OCI-M1 (cell line): ENCODE data around the gene ARPC5L.
"Not testable (repeated sequence)": the region's sequence is repeated elsewhere in the genome, so short reads cannot be mapped to it uniquely, and the experiment has no call there.

ENCODE experiments used
- DNase-seq: peaks from one replicate; lab custom pipeline; 2025; lab: John Stamatoyannopoulos, UW

ARPC5L gene

DNA sequence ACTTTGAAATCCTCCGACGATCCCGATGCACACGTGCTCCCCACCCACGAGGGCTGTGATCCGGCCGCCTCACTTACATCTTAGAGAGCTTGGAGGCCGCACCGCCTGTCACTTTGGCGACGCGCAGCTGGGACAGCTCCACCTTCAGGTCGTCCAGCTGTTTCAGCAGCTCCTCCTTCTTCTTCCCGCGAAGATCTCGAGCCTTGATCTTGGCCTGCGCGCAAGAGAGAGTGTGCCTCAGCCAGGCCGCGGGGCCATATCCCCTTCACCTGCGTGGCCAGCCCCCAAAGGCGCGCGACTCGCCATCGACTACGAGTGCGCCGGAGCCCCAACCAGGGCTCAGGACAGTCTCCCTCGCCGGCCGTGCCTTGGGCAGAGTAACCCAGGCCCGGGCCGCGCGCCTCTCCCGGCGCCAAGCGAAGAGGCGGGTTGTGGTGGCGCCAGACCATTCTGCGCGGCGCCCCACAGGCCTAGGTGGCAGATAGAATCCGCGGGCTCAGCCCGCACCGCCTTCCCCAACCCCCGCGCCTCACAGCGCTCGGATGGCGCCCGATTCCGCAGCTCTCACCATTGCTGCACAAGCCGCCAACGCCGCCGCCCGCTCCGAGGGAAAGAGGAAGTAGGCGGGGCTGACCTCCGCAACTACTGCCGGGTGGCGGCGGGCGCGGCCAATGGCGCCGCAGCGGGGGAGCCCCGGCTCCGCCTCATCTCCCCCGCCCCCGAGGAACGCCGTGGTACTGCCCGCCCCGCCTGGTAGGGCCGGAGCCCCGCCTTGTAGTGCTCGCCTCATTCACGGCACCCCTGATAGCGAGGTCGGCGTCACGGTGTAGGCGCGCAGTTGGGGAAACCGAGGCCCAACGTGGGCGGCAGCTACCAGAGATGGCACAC is at the start of gene ARPC5L, which contains the start of gene RPL35:
Gene ARPC5L (plus strand): TSS at position 789 of the 888 bp plus-strand sequence. CDS start 7,161 bp downstream, outside the sequence.
Gene RPL35 (minus strand): TSS at position 616 of the 888 bp plus-strand sequence. CDS start 45 bp downstream, at position 571.
- peak; percentile 95 for DNase-seq

DNA sequence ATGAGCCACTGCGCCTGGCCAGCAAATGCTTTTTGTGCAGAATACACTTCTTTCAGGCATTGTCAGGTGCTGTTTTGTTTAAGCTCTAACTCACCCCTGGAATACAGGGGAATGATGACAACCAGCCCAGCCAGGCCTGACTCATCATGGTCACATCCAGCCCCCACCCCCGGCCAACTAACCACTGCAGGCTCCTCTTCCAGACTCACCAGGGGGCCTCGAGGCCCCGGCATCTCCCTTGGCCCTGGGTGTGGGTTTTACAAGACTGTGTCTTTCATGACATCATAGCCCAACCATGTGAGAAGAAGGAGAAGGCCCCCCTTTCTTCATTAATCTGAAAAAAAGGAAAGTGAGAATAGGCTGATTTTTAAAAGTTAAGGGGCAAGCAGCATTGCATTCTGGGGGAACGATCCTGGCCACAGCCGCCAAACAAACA is 49.5 kb upstream of the ARPC5L start:
- no peak for DNase-seq

DNA sequence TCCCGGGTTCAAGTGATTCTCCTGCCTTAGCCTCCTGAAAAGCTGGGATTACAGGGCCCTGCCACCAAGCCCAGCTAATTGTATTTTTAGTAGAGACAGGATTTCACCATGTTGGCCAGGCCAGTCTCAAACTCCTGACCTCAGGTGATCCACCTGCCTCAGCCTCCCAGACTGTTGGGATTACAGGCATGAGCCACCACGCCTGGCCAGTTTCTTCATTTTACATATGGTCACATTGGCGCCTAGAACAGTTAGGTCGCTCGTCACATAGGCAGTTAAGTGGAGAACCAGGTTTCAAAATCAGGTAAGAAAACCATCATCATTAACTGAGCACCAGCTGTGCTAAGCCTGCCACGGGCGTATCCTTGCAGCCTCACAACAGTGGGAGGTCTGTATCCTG is 48.9 kb upstream of the ARPC5L start:
- DNase-seq: no peak

DNA sequence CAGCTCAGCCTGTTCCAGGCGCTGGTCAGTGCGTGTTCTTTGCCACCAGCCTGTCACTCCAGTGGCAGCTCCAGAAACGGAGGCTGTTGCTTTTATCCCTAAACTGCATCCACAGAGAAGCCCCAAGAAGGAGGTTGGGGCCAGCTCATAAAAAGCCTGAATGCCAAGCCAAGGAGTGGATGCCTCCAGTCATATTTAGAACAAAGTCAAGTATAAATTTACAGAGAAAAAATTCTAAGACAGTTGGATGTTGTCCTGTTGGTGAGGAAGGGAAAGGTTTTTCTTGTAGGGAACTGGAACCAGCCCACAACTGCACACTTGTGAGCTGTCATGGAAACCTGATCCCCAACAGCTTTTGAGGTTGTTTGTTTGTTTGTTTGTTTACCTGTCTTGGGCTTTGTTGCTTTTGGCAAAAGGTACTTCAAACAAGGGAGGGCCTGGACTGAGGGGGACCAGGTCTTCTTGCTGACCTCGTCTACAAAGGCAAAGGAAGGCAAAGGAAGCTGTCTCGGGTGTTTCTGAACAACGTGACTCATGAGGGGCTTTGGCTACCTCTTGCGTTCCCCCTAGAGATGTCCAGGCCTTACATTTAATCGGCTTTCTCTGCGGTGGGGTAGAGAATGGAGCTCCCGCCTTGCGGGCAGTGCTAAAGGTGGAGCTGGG is 48.3 kb upstream of the ARPC5L start:
- no peak for DNase-seq

DNA sequence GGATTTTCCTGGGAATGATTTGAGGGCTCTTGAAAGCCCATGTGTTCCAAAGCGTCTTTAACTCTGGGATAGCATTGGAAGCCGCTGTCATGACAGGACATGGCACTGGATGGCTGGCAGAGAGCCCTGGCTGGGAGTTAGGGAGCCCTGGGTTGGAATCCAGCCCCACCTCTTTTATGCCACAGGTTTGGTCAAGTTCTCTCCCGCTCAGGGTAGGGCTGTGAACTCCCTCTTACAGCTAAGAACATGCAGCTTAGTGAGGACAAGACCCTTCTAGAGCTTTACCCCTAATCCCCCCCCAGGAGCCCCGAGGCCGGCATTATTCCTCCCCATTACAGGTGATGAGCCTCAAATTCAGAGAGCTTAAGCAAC is 47.8 kb upstream of the ARPC5L start:
- no peak for DNase-seq

DNA sequence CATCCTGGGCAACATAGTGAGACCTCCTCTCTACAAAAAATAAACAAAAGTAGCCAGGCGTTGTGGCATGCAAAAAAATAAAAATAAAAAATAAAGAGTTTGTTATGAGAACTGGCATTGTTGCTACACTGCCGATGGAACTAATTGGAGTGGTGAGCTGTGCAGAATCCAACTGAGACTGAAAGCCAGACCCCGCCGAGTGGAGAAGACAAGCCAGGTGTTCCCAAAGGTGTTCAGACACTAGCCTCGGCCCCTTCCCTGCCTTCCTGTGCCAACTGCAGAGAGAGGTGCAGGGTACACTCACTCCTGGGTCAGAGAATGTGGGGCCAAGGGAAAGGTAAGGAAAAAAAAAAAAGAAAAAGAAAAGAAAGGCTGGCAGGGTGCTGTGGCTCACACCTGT is 46.3 kb upstream of the ARPC5L start:
- DNase-seq: no peak

DNA sequence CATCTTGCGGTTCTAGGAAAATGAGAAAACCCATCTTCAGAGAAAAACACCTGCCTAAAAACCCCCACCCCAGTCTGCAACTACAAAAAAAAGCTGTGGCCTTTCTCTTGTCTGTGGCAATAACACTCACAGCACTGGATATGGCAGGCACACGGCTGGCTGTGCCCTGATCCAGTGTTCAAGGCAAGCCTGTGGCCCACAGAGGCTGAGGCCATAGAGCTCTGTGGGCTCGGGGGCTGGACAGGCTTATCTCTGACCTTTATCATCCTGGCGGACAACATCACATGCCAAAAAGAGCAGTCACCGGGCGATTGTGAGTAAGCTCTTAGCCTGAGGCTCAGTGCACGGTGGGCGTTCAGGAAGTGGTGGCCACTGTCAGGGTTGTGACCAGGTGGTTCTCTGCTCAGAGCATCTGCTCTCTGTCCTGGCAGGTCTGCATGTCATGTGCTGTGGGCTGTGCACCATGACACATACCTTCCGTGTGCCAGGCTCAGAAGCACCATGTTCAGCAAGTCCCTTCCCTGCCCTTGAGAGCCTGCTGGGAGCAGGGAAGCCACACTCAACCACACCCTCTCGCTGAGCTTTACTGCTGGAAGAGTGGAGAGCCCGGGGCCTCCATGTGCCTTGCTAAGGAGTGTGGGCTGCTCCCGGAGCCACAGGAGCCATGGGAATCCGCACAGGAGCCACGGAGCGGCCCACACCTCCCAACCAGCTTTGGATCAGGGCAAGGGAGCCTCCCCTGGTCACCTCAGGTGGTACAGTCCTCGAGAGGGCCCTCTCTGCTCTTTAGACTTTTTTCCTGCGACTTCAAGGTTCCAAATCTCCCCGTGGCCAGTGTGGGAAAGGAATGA is 43.3 kb upstream of the ARPC5L start:
- peak; percentile 36 for DNase-seq

DNA sequence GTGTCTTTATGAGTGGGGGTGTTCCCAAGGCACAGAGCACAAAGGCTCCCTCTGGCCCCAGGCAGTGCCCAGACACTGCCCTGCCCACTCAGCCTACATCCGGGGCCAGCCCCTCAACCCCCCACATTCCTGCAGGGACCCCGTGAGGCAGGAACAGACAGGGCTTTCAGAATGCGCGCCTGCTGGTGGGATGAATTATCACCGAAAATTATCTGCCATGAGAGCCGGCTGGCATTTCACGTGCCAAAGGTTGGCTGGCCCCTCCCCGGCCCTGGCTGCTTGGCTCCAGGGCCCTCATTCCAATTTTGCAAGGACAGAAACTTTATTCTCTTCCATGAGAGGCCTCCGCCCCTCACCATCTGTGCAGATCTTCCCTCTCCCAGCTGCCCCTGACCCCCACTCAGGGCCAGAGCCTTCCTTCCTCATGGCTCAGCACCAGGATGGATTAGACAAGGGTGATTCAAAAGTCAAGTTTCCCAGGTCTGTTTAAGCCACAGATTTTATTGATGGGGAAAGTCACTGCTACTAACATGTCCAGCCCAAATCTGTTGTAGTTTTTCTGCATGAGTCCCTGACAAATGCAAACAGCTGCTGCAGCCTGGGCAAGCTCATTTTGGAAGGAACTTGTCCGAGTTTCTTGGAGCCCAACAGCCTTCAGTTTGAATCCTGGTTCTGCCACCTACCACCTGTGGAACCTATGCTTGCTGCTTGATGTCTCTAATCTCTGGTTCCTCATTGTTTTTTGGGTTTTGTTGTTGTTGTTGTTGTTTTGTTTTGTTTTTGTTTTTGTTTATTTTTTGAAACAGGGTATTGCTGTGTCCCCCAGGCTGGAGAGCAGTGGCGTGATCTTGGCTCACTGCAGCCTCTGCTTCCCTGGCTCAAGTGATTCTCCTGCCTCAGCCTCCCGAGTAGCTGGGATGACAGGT is 41.0 kb upstream of the ARPC5L start:
- no peak for DNase-seq

DNA sequence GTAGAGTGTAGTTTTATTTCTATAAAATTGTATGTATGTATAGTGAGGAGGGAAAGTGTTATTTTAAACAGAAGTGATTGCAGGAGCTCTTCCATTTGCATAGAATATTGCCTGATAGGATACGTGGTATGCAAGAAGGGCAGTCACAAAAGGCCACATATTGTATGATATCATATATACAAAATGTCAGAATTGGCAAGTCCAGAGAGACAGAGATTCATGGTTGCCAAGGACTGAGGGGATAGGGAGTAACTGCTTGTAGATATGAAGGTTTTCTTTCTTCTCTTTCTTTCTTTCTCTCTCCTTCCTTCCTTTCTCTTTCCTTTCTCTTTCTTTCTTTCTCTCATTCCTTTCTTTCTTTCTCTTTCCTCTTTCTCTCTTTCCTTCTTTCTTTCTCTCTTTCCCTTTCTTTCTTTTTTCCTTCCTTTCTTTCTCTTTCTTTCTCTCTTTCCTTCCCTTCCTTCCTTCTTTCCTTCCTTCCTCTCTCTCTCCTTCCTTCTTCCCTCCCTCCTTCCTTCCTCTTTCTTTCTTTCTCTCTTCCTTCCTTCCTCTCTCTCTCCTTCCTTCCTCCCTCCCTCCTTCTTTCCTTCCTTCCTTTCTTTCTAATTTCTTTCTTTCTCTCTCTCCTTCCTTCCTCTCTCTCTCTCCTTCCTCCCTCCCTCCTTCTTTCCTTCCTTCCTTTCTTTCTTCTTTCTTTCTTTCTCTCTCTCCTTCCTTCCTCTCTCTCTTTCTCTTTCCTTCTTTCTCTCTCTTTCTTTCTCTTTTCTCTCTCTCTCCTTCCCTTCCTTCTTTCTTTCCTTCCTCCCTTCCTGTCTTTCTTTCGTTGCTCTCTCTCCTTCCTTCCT is 33.2 kb upstream of the ARPC5L start:
- no peak for DNase-seq

DNA sequence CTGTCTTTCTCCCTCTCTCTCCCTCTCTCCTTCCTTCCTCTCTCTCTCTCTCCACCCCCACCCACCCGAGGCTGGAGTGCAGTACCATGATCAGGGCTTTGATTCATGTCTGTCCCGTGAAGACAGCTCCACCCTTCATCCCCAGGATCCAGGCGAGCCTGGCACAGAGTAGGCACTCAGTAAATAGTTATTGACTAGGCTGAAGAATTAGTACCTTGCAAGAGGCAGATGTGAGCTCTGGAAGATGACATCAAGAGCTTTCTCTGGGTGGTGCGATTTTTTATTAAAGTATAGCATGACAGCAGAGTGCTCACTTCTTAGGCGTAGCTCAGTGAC is 32.6 kb upstream of the ARPC5L start:
- DNase-seq: no peak

DNA sequence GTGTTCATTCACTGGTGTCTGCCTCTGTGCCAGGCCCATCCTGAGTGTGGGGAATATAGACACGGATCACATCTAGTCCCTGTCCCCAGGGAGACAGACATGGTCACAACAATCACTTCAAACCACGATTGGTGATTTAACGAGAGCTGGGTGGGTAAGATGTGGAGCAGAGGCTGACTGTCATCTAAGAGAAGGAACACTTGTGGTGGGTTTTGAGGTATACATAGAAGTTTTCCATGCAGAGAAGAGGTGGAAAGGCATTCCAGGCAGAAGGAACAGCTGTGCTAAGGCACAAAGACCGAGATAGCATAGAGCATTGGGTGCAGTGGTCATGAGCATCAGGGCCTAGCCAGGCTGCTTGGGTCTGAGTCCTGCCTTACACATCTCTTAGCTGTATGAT is 31.3 kb upstream of the ARPC5L start:
- no peak for DNase-seq

DNA sequence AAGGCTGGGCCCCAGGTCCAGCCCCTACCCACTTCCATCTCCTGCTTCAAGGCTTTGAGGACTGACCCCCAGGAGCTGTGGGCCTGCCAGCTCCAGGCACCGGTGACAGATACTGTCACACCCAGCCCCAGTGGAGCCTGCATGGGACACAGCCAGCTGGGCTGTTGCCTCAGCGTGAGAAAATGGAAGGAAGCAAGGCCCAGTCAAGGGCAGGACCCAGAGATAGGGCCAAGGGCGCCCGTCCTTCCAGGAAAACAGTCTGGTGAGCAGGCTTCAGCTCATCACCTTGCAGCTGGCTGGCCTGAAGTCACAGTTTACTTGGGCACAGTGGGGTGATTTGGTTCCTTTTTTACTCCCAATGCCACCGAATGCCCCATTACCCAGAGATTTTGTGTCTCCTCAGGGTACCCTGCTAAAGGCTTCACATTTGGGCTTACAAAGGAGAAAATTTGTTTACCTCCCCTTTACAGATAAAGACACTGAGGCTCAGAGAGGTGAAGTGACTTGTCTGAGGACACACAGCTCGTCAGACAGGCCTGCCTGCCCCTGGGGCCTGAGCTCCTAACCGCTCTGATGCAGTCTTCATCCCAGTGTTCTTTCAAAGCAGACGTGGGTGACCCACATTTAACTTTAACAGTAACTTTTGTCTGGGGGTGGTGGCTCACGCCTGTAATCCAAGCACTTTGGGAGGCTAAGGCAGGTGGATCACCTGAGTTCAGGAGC is 30.1 kb upstream of the ARPC5L start:
- DNase-seq: no peak

DNA sequence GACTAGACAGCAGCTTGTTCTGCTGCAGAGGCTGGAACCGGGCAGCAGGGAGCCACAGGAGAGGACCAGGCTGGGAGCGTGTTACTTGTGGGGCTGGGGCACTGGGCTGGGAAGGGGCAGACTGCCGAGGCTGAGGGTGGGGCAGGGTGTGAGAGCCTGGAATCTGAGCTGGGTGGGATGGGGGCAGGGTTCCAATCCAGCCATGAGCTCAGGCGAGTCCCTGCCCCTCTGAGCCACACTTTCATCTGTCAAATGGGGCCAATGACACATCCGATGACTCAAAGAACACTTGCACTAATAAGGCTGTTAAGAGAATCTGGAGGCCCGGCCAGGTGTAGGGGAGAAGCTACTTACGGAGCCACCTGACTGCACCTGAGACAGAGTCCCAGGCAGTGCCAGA is 27.3 kb upstream of the ARPC5L start:
- DNase-seq: no peak

DNA sequence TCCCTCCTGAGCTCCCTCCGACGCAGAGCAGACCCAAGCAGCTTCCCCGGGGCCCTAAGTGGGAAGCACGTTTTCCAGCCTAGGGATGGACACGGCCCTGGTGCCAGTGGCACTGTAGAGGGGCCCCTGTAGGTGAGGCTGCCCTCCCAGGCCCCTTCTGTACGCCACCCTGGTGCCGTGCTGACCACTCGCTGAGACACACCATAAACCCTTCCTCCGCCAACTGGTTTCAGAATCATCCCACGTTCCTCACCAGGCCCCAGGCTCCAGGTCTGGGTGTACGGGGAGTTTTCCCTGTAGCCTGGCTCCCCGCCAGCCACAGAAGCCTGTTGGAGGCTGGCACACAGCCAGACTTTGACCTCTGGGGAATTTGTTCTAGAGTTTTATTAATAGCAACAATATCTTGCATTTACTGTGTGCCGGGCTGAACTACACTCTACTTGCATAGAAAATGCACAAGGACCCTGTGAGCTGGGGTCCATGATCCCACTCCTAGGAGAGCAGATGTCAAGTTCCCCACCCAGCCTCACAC is 26.8 kb upstream of the ARPC5L start:
- DNase-seq: peak; percentile 16

DNA sequence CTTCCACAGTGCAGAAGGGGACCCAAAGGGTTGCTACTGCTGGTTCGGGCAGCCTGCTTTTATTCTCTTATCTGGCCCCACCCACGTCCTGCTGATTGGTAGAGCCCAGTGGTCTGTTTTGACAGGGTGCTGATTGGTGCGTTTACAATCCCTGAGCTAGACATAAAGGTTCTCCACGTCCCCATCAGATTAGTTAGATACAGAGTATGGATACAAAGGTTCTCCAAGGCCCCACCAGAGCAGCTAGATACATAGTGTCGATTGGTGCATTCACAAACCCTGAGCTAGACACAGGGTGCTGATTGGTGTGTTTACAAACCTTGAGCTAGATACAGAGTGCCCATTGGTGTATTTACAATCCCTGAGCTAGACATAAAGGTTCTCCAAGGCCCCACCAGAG is 23.8 kb upstream of the ARPC5L start:
- DNase-seq: not testable (repeated sequence)

DNA sequence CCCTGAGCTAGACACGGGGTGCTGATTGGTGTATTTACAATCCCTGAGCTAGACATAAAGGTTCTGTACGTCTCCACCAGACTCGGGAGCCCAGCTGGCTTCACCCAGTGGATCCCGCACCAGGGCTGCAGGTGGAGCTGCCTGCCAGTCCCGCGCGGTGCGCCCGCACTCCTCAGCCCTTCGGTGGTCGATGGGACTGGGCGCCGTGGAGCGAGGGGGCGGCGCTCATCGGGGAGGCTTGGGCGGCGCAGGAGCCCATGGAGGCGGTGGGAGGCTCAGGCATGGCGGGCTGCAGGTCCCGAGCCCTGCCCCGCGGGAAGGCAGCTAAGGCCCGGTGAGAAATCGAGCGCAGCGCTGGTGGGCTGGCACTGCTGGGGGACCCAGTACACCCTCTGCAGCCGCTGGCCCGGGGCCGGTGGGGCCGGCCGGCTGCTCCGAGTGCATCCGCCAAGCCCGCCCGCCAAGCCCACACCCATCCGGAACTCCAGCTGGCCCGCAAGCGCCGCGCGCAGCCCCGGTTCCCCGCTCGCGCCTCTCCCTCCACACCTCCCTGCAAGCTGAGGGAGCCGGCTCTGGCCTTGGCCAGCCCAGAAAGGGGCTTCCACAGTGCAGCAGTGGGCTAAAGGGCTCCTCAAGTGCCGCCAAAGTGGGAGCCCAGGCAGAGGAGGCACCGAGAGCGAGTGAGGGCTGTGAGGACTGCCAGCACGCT is 23.2 kb upstream of the ARPC5L start:
- not testable (repeated sequence) for DNase-seq

DNA sequence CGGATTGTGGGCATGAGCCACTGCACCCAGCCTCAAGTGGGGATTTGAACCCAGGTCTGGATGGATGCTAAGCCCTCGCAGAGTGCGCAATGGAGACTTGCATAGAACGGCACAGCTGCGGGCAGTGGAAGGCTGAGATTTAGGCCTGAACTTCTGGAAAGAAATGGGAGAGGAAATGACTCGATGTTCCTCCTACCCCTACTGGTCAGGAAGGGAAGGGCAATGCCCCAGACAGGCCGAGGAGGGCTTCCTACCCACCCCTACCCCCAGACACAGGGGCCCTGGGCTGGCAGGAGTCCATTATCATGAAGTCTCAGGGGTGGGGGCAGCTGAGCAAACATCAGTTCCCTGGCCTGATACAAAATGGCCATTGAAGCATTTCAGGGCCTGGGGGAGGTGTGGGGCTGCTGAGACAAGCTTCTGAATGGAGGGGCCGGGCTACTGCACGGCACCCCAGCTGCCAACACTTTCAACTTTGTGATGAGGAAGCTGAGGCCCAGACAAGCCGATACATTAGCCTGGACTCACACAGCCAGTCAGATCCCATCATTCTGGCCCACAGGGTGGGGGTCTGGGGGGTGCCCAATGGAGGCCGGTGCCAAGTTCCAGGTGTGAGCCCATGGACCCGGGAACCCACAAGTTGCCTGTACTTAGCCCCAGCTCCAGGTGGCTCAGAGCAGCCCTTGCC is 22.2 kb upstream of the ARPC5L start:
- DNase-seq: peak; percentile 30

DNA sequence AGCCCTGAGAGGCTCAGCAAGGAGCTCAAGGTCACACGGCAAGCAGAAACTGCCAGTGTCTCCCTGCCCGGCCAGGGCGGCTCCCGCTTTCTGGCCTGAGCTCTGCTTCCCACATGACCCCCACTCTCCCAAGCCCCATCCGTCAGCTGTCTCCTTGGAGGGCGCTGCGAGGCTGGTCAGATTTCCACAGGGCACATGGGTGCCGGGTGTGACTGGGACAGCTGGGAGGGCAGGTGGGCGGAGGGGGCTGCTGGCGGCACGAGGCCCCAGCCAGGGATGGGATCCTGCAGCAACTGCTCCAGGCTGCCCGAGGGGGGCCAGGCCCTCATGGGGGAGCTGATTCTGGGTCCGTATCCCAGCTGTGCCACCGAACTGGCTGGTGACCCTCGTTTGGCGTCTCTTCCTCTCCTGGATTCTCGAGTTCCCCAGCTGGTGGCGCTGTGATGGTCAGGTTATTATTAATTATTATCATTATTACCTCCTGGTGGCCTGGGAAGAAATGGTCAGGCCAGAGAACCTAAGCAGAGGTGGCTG is 21.6 kb upstream of the ARPC5L start:
- DNase-seq: no peak
